CD4-positive, CD25-positive, alpha-beta regulatory T cell (primary cell): ENCODE results near the gene ITGAD. TPM values are rescaled to one million over a fixed set of nuclear protein-coding genes. Genes with fewer than 3 reads are reported as not detected.

Experiments
- ATAC-seq, 2 donors: fragments of 150-1000 bp; cut with Tn5 transposase; one replicate each; pipeline ENCODE4 v1.10.0; 2021; ENCODE audit warnings: low read depth in 2 of 2, moderate number of reproducible peaks in 2 of 2, moderate library complexity in 1 of 2
- DNase-seq, 3 donors: peaks; one replicate each; pipeline versions ENCODE4 v3.0.0 to v3.0.0-alpha.2; 2012 to 2022; ENCODE audit warnings: mixed read lengths in 1 of 3
- H3K27ac ChIP-seq: one replicate; pipeline ENCODE4 v1.7.0; 2013; ENCODE audit warnings: mild to moderate bottlenecking, low read length; ENCODE audit not compliant: insufficient read depth, poor library complexity, severe bottlenecking
- H3K27me3 ChIP-seq: one replicate; pipeline ENCODE4 v1.7.0; 2013; ENCODE audit warnings: low read length; ENCODE audit not compliant: control insufficient read depth, insufficient read depth
- H3K36me3 ChIP-seq: one replicate; pipeline ENCODE4 v1.7.0; 2013; ENCODE audit warnings: mild to moderate bottlenecking, low read length, moderate library complexity; ENCODE audit not compliant: control insufficient read depth, insufficient read depth
- H3K4me1 ChIP-seq: 2 replicates; pipeline ENCODE4 v1.7.0; 2013; ENCODE audit warnings: mild to moderate bottlenecking, low read length; ENCODE audit not compliant: insufficient read depth, control insufficient read depth, poor library complexity, severe bottlenecking
- H3K4me3 ChIP-seq: one replicate; pipeline ENCODE4 v1.7.0; 2013; ENCODE audit warnings: low read depth, mild to moderate bottlenecking, low read length, moderate library complexity
- H3K9me3 ChIP-seq, 2 experiments: 1 replicate in 1 of 2; 2 replicates in 1 of 2; pipeline ENCODE4 v1.7.0; 2013; ENCODE audit warnings: low read length in 2 of 2, mild to moderate bottlenecking in 1 of 2, moderate library complexity in 1 of 2; ENCODE audit not compliant: control insufficient read depth in 2 of 2
- H3K27ac Mint-ChIP-seq, 3 donors: one replicate each; pipeline ENCODE4 v1.8.0; 2020 to 2022; ENCODE audit warnings: mild to moderate bottlenecking in 3 of 3, mixed read lengths in 3 of 3, moderate library complexity in 2 of 3
- H3K27me3 Mint-ChIP-seq: one replicate; pipeline ENCODE4 v1.8.0; 2022; ENCODE audit warnings: mild to moderate bottlenecking, mixed read lengths
- H3K36me3 Mint-ChIP-seq: one replicate; pipeline ENCODE4 v1.8.0; 2020; ENCODE audit warnings: mixed read lengths
- H3K4me1 Mint-ChIP-seq, 4 donors: one replicate each; pipeline ENCODE4 v1.8.0; 2020 to 2022; ENCODE audit warnings: mixed read lengths in 4 of 4, mild to moderate bottlenecking in 1 of 4
- H3K4me3 Mint-ChIP-seq, 4 donors: one replicate each; pipeline ENCODE4 v1.8.0; 2020 to 2022; ENCODE audit warnings: mild to moderate bottlenecking in 4 of 4, mixed read lengths in 4 of 4, moderate library complexity in 3 of 4
- H3K9me3 Mint-ChIP-seq, 7 donors: one replicate each; pipeline ENCODE4 v1.8.0; 2020 to 2022; ENCODE audit warnings: mixed read lengths in 7 of 7, mild to moderate bottlenecking in 3 of 7, moderate library complexity in 2 of 7
- polyA plus RNA-seq, 4 donors: library from polyadenylated mRNA; unstranded; fragments of 300-500 nt; fragmentation: Illumina TruSeq; gene quantifications; one replicate each; pipeline ENCODE4 v1.2.3, GENCODE V29; 2021
- total RNA-seq: library from RNA; stranded (reverse); gene quantifications from one replicate; pipeline ENCODE4 v1.2.3, GENCODE V29; 2022

The ITGAD gene
- total and polyA plus RNA-seq, 5 donors from 2014 or later: not detected

DNA sequence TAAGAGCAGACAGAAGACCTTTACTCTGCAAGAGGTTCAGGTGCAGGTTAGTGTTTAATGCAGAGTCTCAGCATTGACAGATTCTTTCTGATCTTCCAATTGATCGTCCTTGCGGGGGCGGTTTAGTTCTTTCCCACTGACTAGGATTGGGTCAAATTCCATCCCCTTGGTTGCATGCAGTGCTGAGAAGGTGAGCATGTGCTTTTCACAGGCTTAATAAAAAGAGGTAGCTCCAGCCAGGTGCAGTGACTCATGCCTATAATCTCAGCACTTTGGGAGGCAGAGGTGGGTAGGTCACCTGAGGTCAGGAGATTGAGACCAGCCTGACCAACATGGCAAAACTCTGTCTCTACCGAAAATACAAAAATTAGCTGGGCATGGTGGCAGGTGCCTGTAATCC is 7.5 kb upstream of the ITGAD start:
- Histone ChIP-seq H3K27me3 (peaks cover 2% of the 10 kb centered on the region), H3K36me3 (no peaks in the 10 kb centered on the region), H3K27ac (no peak overlapping the region), H3K4me3 (no peak overlapping the region), H3K9me3 (no peaks in the 10 kb centered on the region), H3K4me1 (no peaks in the 10 kb centered on the region)
- no peak for DNase-seq
- Mint-ChIP-seq H3K9me3 (no peaks in the 10 kb centered on the region), H3K27me3 (peaks cover 9% of the 10 kb centered on the region), H3K4me1 (peaks cover 0 to 2% (median under 1%) of the 10 kb centered on the region in 4 donors), H3K36me3 (no peaks in the 10 kb centered on the region), H3K27ac (no peak overlapping the region), H3K4me3 (no peak overlapping the region)
- no peak for ATAC-seq

DNA sequence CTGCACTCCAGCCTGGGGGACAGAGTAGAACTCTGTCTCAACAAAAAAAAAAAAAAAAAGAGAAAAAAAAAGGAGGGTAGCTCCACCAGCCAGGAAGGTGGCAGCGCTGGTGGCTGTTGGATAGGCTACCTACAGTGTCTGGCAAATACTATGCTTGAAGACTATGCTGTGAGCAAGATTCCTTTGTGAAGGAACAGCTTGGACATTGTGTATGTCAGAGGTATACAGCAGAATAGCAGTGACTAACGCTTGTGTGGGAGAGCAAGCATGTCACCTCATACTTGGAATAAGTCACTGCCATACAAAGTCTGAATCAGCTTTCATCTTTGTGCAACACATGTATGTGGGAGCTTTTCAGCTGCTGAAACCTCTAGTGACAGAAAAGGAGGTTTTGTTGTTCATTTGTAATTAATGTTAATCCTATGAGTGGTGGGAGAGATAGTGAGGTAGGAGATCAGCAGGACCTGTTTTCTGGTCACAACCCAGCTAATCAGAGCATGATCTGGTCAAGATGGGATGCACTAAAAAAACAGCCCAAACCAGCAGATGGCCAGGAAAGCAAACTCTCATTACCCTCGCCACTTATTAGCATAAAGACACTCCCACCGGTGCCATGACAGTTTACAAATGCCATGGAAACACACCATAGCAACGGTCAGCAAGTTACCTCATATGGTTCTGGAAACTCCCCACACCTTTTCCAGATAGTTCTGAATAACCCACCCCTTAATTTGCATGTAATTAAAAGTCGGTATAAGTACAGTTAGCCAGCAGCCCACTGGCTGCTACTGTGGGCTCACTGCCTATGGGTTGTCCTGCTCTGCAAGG is 6.8 kb upstream of the ITGAD start:
- Histone ChIP-seq H3K4me1 (no peaks in the 10 kb centered on the region), H3K9me3 (no peaks in the 10 kb centered on the region), H3K27me3 (peaks cover 2% of the 10 kb centered on the region), H3K27ac (no peak overlapping the region), H3K36me3 (no peaks in the 10 kb centered on the region), H3K4me3 (no peak overlapping the region)
- no peaks in the 10 kb centered on the region for H3K36me3 Mint-ChIP-seq
- DNase-seq: peak in 1 of 3 donors; percentile 19
- no peak overlapping the region for H3K27ac Mint-ChIP-seq
- peaks cover 9% of the 10 kb centered on the region for H3K27me3 Mint-ChIP-seq
- peak; percentile 20 to 34 for ATAC-seq
- no peak overlapping the region for H3K4me3 Mint-ChIP-seq
- no peaks in the 10 kb centered on the region for H3K9me3 Mint-ChIP-seq
- peaks cover 0 to 2% (median under 1%) of the 10 kb centered on the region in 4 donors for H3K4me1 Mint-ChIP-seq

DNA sequence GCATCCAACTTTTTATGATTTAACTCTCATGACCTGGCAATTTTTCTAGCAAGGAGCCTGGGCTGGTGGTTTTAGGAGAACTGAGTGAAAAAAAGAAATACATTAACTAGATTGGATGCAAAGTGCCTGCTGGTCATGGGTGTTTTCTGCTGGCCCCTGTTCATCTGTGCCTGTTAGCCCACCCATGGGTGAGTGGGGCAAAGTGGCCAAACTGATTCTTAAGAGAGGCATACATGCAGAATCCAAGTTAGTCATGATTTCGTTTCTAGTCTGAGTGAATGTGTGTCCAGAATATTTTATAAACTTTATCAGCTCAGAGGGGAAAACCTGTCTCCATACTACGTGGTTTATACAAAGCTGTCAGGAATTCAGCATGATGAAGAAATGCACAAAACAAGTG is 4.6 kb upstream of the ITGAD start:
- Histone ChIP-seq H3K4me3 (no peak overlapping the region), H3K36me3 (no peaks in the 10 kb centered on the region), H3K9me3 (no peaks in the 10 kb centered on the region), H3K27ac (no peak overlapping the region), H3K27me3 (peaks cover 2% of the 10 kb centered on the region), H3K4me1 (no peaks in the 10 kb centered on the region)
- ATAC-seq: no peak
- Mint-ChIP-seq H3K27ac (no peak overlapping the region), H3K4me3 (no peak overlapping the region), H3K27me3 (peaks cover 17% of the 10 kb centered on the region), H3K4me1 (peaks cover 0 to 2% (median under 1%) of the 10 kb centered on the region in 4 donors), H3K36me3 (no peaks in the 10 kb centered on the region), H3K9me3 (no peaks in the 10 kb centered on the region)
- DNase-seq: no peak

DNA sequence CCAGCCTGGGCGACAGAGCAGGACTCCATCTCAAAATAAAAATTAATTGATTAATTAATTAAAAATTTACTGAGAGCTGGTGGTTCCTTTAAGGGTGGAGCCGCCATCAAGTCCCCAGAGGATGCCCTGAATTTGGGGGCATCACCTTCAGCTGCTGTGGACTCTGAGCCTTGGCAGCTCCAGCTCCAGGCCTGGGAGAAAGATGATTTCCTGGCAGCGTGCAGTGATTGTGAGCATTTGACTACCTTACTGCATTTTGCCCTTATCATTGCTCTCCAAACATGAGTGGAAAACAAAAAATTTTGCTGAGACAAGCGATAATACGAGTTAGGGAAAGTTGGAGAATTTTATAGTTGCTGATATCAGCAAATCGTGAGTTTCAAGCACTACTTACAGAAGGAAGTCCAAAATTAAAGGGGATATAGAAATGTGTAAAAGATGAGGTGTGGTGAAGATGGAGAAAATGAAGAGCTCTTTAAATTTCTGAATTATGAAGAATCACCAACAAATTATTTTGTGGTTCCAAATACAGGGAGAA is 2.6 kb upstream of the ITGAD start:
- no peak overlapping the region for H3K27ac Mint-ChIP-seq
- H3K36me3 Mint-ChIP-seq: no peaks in the 10 kb centered on the region

DNA sequence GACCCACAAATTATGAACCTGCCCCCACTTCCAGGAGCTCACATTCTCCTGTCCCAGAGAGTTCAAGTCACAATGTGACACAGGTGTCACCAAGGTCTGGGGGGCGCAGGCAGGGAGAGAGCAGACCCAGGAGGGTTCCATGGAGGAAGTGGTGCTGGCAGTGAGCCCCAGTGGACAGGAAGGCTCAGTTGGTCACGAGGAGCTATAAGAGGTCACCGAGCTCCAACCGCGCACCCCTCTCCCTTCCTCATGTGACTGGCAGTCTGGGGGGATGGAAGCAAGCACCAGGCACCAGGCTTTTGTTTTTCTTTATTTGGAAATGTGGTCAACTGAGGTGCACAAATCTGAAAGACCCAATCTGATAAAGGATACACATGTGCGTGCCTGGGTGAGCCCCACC is 2.5 kb downstream of the ITGAD start:
- Mint-ChIP-seq H3K9me3 (peaks cover 0 to 9% (median 2%) of the 10 kb centered on the region in 7 donors), H3K27ac (no peak overlapping the region), H3K27me3 (peaks cover 11% of the 10 kb centered on the region), H3K4me3 (no peak overlapping the region), H3K36me3 (no peaks in the 10 kb centered on the region), H3K4me1 (peaks cover 0 to 4% (median 1%) of the 10 kb centered on the region in 4 donors)
- Histone ChIP-seq H3K36me3 (no peaks in the 10 kb centered on the region), H3K27ac (no peak overlapping the region), H3K9me3 (peaks cover 0 to 6% of the 10 kb centered on the region in 2 experiments), H3K4me3 (no peak overlapping the region), H3K27me3 (no peaks in the 10 kb centered on the region), H3K4me1 (no peaks in the 10 kb centered on the region)
- DNase-seq (no peak), ATAC-seq (no peak)

More for the DNA sequence above, 2.6 kb upstream of the ITGAD start:
- no peak overlapping the region for H3K27ac ChIP-seq
- DNase-seq (no peak), ATAC-seq (no peak)
- Mint-ChIP-seq H3K4me1 (peaks cover 0 to 2% (median under 1%) of the 10 kb centered on the region in 4 donors), H3K4me3 (no peak overlapping the region), H3K9me3 (no peaks in the 10 kb centered on the region), H3K27me3 (peaks cover 21% of the 10 kb centered on the region)
- H3K27me3 ChIP-seq: peaks cover 2% of the 10 kb centered on the region
- H3K36me3 ChIP-seq: no peaks in the 10 kb centered on the region
- no peaks in the 10 kb centered on the region for H3K4me1 ChIP-seq
- no peak overlapping the region for H3K4me3 ChIP-seq
- no peaks in the 10 kb centered on the region for H3K9me3 ChIP-seq

DNA sequence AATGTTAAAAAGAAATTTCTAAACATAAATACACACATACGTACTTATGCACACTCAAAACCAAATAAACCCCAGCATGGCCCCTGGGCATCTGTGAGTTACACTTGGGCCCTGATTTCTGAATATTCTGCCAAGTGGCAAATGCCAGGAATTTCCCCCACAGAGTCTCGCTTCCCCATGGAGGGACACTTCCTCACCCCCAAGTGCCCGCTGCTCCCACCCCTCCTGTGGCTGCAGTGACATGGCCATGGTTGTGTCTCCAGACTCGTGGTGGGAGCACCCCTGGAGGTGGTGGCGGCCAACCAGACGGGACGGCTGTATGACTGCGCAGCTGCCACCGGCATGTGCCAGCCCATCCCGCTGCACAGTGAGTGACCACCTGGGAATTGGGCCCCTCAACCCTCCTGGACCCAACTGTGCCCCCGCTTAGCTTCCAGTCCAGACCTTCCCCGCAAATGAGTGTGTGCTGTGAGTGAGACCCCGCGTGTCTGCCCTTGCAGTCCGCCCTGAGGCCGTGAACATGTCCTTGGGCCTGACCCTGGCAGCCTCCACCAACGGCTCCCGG is 4.0 kb downstream of the ITGAD start:
- no peaks in the 10 kb centered on the region for H3K4me1 ChIP-seq
- no peak overlapping the region for H3K27ac Mint-ChIP-seq
- ATAC-seq: no peak

DNA sequence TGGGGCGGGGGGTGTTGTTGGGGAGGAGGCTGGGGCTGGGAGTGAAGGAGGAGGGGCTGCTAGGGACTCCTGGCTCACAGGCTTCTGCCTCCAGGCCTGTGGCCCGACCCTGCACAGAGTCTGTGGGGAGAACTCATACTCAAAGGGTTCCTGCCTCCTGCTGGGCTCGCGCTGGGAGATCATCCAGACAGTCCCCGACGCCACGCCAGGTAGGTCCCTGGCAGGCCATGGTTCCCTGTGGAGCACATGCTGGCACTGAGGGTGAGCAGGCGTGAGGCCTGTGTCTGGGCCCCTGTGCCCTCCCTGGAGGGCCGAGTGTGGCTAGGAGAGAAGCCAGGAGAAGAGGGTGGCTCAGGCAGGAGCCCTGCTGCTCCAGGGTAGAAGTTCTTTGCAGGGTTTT is 4.6 kb downstream of the ITGAD start:
- no peaks in the 10 kb centered on the region for H3K36me3 Mint-ChIP-seq
- peaks cover 0 to 6% of the 10 kb centered on the region in 2 experiments for H3K9me3 ChIP-seq
- peaks cover 0 to 9% (median 2%) of the 10 kb centered on the region in 7 donors for H3K9me3 Mint-ChIP-seq
- no peak overlapping the region for H3K4me3 ChIP-seq
- no peak for DNase-seq
- no peaks in the 10 kb centered on the region for H3K27me3 ChIP-seq
- H3K4me1 Mint-ChIP-seq: peaks cover 0 to 4% (median 1%) of the 10 kb centered on the region in 4 donors
- no peak overlapping the region for H3K4me3 Mint-ChIP-seq
- H3K27me3 Mint-ChIP-seq: peaks cover 4% of the 10 kb centered on the region
- H3K36me3 ChIP-seq: no peaks in the 10 kb centered on the region
- H3K4me1 ChIP-seq: no peaks in the 10 kb centered on the region
- H3K27ac Mint-ChIP-seq: no peak overlapping the region
- no peak for ATAC-seq
- no peak overlapping the region for H3K27ac ChIP-seq

More for the DNA sequence above, 4.0 kb downstream of the ITGAD start:
- no peak overlapping the region for H3K4me3 ChIP-seq
- peaks cover 0 to 6% of the 10 kb centered on the region in 2 experiments for H3K9me3 ChIP-seq
- H3K27me3 ChIP-seq: no peaks in the 10 kb centered on the region
- Mint-ChIP-seq H3K27me3 (peaks cover 8% of the 10 kb centered on the region), H3K4me1 (peaks cover 0 to 4% (median 1%) of the 10 kb centered on the region in 4 donors), H3K9me3 (peaks cover 0 to 9% (median 2%) of the 10 kb centered on the region in 7 donors), H3K4me3 (no peak overlapping the region), H3K36me3 (no peaks in the 10 kb centered on the region)
- no peak overlapping the region for H3K27ac ChIP-seq
- DNase-seq: no peak
- no peaks in the 10 kb centered on the region for H3K36me3 ChIP-seq
